ENCODE data around the gene DDX56. TPM values are rescaled to one million over a fixed set of nuclear protein-coding genes. Genes with fewer than 3 reads are reported as not detected.

DDX56 gene
- total and polyA plus RNA-seq, 2 of the 13 experiments (the other 11 are each of a cell fraction or from before 2014, with no cell fraction given) = 82.6 to 120 TPM

- TF ChIP-seq, protein P1, sequence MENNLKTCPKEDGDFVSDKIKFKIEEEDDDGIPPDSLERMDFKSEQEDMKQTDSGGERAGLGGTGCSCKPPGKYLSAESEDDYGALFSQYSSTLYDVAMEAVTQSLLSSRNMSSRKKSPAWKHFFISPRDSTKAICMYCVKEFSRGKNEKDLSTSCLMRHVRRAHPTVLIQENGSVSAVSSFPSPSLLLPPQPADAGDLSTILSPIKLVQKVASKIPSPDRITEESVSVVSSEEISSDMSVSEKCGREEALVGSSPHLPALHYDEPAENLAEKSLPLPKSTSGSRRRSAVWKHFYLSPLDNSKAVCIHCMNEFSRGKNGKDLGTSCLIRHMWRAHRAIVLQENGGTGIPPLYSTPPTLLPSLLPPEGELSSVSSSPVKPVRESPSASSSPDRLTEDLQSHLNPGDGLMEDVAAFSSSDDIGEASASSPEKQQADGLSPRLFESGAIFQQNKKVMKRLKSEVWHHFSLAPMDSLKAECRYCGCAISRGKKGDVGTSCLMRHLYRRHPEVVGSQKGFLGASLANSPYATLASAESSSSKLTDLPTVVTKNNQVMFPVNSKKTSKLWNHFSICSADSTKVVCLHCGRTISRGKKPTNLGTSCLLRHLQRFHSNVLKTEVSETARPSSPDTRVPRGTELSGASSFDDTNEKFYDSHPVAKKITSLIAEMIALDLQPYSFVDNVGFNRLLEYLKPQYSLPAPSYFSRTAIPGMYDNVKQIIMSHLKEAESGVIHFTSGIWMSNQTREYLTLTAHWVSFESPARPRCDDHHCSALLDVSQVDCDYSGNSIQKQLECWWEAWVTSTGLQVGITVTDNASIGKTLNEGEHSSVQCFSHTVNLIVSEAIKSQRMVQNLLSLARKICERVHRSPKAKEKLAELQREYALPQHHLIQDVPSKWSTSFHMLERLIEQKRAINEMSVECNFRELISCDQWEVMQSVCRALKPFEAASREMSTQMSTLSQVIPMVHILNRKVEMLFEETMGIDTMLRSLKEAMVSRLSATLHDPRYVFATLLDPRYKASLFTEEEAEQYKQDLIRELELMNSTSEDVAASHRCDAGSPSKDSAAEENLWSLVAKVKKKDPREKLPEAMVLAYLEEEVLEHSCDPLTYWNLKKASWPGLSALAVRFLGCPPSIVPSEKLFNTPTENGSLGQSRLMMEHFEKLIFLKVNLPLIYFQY (CRISPR knock-in tag; IDR thresholded peaks at IDR 0.05; ENCODE audit: borderline replicate concordance) = 0 out of 2 replicates have a peak, but pooled peaks have one; percentile 12
- TF ChIP-seq SP1 (IDR thresholded peaks at IDR 0.05) (no peak), SP1 (CRISPR knock-in tag; IDR thresholded peaks at IDR 0.05) (no peak), TRAFD1 (CRISPR knock-in tag; IDR thresholded peaks at IDR 0.05; ENCODE audit: borderline replicate concordance) (no peak; the same call in 1 of the 2 replicates), SOX5 (CRISPR knock-in tag; IDR thresholded peaks at IDR 0.05; ENCODE audit: borderline replicate concordance) (no peak), TEAD3 (CRISPR knock-in tag; optimal IDR thresholded peaks at IDR 0.05; ENCODE audit: borderline replicate concordance) (no peak), ZBTB49 (CRISPR knock-in tag; IDR thresholded peaks at IDR 0.05; ENCODE audit: borderline replicate concordance) (no peak), KAT7 (CRISPR knock-in tag; IDR thresholded peaks at IDR 0.05; ENCODE audit: borderline replicate concordance) (0 out of 2 replicates have a peak, but pooled peaks have one; percentile 65), NFKB2 (CRISPR knock-in tag; IDR thresholded peaks at IDR 0.05; ENCODE audit: borderline replicate concordance) (peak; percentile 67; the same call in 1 of the 2 replicates), ZNF343 (CRISPR knock-in tag; IDR thresholded peaks at IDR 0.05) (no peak), ZNF816 (CRISPR knock-in tag; IDR thresholded peaks at IDR 0.05; ENCODE audit: borderline replicate concordance) (no peak)
- TF ChIP-seq, protein P2, sequence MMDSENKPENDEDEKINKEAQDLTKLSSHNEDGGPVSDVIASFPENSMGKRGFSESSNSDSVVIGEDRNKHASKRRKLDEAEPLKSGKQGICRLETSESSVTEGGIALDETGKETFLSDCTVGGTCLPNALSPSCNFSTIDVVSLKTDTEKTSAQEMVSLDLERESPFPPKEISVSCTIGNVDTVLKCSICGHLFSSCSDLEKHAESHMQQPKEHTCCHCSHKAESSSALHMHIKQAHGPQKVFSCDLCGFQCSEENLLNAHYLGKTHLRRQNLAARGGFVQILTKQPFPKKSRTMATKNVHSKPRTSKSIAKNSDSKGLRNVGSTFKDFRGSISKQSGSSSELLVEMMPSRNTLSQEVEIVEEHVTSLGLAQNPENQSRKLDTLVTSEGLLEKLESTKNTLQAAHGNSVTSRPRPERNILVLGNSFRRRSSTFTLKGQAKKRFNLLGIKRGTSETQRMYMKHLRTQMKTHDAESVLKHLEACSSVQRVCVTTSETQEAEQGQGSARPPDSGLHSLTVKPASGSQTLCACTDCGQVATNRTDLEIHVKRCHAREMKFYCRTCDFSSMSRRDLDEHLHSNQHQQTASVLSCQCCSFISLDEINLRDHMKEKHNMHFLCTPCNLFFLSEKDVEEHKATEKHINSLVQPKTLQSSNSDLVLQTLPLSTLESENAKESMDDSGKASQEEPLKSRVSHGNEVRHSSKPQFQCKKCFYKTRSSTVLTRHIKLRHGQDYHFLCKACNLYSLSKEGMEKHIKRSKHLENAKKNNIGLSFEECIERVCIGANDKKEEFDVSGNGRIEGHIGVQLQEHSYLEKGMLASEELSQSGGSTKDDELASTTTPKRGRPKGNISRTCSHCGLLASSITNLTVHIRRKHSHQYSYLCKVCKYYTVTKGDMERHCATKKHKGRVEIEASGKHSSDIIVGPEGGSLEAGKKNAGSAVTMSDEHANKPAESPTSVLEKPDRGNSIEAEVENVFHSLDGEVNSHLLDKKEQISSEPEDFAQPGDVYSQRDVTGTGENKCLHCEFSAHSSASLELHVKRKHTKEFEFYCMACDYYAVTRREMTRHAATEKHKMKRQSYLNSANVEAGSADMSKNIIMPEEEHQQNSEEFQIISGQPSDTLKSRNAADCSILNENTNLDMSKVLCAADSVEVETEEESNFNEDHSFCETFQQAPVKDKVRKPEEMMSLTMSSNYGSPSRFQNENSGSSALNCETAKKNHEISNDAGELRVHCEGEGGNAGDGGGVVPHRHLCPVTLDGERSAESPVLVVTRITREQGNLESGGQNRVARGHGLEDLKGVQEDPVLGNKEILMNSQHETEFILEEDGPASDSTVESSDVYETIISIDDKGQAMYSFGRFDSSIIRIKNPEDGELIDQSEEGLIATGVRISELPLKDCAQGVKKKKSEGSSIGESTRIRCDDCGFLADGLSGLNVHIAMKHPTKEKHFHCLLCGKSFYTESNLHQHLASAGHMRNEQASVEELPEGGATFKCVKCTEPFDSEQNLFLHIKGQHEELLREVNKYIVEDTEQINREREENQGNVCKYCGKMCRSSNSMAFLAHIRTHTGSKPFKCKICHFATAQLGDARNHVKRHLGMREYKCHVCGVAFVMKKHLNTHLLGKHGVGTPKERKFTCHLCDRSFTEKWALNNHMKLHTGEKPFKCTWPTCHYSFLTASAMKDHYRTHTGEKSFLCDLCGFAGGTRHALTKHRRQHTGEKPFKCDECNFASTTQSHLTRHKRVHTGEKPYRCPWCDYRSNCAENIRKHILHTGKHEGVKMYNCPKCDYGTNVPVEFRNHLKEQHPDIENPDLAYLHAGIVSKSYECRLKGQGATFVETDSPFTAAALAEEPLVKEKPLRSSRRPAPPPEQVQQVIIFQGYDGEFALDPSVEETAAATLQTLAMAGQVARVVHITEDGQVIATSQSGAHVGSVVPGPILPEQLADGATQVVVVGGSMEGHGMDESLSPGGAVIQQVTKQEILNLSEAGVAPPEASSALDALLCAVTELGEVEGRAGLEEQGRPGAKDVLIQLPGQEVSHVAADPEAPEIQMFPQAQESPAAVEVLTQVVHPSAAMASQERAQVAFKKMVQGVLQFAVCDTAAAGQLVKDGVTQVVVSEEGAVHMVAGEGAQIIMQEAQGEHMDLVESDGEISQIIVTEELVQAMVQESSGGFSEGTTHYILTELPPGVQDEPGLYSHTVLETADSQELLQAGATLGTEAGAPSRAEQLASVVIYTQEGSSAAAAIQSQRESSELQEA (CRISPR knock-in tag; IDR thresholded peaks at IDR 0.05; ENCODE audit: not compliant biosample characterization) = no peak
Measured at GRCh38 chr7:44581879-44582603, 8.3 kb upstream of the DDX56 start, which contains the start of gene TMED4 (continued).

Measured in HepG2 (cell line).